Ishikawa (cell line): Measurements from ENCODE around the gene PDE4B.

ENCODE experiments used
- EGR1 ChIP-seq: IDR thresholded peaks from 2 replicates; pipeline ENCODE4 v1.6.1; 2012
- EP300 ChIP-seq: IDR thresholded peaks from 2 replicates; pipeline ENCODE4 v1.6.1; 2012; ENCODE audit warnings: borderline replicate concordance
- MAX ChIP-seq: IDR thresholded peaks from 2 replicates; pipeline ENCODE4 v1.6.1; 2012
- NFIC ChIP-seq: IDR thresholded peaks from 2 replicates; pipeline ENCODE4 v1.6.1; 2012
- TCF12 ChIP-seq: IDR thresholded peaks from 2 replicates; pipeline ENCODE4 v1.6.1; 2012; ENCODE audit warnings: low read depth
- YY1 ChIP-seq: IDR thresholded peaks from 2 replicates; pipeline ENCODE4 v1.6.1; 2012; ENCODE audit warnings: low read depth
- TF ChIP-seq, protein P1 (sequence below): IDR thresholded peaks from 2 replicates; pipeline ENCODE4 v1.6.1; 2012; ENCODE audit warnings: low read depth, mild to moderate bottlenecking

DNA sequence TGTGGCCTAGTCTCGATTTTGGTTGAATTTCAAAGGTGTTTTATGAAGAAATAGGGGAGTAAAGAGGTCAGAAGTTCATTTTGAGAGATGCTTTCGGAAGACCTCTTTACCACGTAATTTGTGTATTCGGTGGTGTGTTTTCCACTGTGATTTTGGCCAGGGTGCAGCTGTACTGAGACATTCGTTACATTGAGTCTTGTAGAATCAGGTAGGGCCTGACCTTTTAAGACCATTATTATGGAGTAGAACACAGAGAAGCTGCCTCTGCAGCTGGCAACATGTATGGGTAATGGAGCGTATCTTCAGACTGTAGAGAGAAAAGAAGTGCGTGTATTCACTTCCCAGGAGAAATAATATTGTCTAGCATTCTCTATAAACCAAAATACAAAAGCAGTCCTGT, 326.5 kb downstream of the PDE4B start:
- TF ChIP-seq, protein P1, sequence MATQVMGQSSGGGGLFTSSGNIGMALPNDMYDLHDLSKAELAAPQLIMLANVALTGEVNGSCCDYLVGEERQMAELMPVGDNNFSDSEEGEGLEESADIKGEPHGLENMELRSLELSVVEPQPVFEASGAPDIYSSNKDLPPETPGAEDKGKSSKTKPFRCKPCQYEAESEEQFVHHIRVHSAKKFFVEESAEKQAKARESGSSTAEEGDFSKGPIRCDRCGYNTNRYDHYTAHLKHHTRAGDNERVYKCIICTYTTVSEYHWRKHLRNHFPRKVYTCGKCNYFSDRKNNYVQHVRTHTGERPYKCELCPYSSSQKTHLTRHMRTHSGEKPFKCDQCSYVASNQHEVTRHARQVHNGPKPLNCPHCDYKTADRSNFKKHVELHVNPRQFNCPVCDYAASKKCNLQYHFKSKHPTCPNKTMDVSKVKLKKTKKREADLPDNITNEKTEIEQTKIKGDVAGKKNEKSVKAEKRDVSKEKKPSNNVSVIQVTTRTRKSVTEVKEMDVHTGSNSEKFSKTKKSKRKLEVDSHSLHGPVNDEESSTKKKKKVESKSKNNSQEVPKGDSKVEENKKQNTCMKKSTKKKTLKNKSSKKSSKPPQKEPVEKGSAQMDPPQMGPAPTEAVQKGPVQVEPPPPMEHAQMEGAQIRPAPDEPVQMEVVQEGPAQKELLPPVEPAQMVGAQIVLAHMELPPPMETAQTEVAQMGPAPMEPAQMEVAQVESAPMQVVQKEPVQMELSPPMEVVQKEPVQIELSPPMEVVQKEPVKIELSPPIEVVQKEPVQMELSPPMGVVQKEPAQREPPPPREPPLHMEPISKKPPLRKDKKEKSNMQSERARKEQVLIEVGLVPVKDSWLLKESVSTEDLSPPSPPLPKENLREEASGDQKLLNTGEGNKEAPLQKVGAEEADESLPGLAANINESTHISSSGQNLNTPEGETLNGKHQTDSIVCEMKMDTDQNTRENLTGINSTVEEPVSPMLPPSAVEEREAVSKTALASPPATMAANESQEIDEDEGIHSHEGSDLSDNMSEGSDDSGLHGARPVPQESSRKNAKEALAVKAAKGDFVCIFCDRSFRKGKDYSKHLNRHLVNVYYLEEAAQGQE, result no peak
- TF ChIP-seq TCF12, result no peak
- TF ChIP-seq NFIC, result no peak
- TF ChIP-seq EP300, result no peak
- TF ChIP-seq MAX, result no peak
- TF ChIP-seq EGR1, result no peak
- TF ChIP-seq YY1, result no peak
